ENCODE measurements around the gene NTMT1.

DNA sequence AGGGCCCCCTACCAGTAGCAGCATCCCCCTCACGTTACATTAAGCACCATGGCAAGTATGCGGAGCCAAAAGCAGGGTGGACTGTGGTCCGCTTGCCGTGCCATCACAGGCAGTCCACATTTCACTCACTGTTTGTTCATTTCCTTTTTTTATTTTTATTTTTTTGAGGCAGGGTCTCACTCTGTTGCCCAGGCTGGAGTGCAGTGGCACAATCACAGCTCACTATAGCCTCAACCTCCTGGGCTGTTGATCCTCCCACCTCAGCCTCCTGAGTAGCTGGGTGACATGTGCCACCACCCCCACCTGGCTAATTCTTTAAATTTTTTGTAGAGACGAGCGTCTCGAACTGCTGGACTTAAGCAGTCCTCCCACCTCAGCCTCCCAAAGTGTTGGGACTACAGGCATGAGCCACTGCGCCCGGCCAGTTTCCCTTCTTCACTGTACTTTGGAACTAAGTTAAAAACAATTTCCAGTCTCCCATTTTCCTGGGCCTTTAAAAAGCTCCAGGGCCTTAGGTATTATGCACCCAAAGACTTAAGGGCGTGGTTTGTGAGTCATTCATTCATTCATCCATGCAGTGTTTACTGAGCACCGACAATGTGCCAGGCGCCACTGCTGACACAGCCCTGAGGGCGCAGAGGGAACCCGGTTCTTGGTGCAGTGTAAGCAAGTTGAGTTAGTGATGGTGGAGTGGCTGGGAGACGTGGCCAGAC, 59.4 kb downstream of the NTMT1 start:
- TF ChIP-seq, protein P1, sequence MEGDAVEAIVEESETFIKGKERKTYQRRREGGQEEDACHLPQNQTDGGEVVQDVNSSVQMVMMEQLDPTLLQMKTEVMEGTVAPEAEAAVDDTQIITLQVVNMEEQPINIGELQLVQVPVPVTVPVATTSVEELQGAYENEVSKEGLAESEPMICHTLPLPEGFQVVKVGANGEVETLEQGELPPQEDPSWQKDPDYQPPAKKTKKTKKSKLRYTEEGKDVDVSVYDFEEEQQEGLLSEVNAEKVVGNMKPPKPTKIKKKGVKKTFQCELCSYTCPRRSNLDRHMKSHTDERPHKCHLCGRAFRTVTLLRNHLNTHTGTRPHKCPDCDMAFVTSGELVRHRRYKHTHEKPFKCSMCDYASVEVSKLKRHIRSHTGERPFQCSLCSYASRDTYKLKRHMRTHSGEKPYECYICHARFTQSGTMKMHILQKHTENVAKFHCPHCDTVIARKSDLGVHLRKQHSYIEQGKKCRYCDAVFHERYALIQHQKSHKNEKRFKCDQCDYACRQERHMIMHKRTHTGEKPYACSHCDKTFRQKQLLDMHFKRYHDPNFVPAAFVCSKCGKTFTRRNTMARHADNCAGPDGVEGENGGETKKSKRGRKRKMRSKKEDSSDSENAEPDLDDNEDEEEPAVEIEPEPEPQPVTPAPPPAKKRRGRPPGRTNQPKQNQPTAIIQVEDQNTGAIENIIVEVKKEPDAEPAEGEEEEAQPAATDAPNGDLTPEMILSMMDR (IDR thresholded peaks at IDR 0.05) = no peak
- no peak for TF ChIP-seq POLR2AphosphoS5 (IDR thresholded peaks at IDR 0.05)
- TF ChIP-seq POLR2A (IDR thresholded peaks at IDR 0.05) = no peak
